LNCaP clone FGC (cell line): Measurements from ENCODE around the gene ZNF714.

Source experiments
- DNase-seq: peaks from one replicate; pipeline ENCODE4 v3.0.0-alpha.2; 2011; ENCODE audit warnings: low read depth
- H3K4me3 ChIP-seq: 2 replicates; pipeline ENCODE4 v1.5.1; 2011; ENCODE audit warnings: mild to moderate bottlenecking, low read depth, low read length, control low read depth
- CTCF ChIP-seq: IDR thresholded peaks from 2 replicates; pipeline ENCODE4 v1.5.1; 2012; ENCODE audit warnings: mild to moderate bottlenecking; ENCODE audit not compliant: control insufficient read depth, insufficient read depth; ENCODE audit errors: extremely low read depth

The ZNF714 gene

DNA sequence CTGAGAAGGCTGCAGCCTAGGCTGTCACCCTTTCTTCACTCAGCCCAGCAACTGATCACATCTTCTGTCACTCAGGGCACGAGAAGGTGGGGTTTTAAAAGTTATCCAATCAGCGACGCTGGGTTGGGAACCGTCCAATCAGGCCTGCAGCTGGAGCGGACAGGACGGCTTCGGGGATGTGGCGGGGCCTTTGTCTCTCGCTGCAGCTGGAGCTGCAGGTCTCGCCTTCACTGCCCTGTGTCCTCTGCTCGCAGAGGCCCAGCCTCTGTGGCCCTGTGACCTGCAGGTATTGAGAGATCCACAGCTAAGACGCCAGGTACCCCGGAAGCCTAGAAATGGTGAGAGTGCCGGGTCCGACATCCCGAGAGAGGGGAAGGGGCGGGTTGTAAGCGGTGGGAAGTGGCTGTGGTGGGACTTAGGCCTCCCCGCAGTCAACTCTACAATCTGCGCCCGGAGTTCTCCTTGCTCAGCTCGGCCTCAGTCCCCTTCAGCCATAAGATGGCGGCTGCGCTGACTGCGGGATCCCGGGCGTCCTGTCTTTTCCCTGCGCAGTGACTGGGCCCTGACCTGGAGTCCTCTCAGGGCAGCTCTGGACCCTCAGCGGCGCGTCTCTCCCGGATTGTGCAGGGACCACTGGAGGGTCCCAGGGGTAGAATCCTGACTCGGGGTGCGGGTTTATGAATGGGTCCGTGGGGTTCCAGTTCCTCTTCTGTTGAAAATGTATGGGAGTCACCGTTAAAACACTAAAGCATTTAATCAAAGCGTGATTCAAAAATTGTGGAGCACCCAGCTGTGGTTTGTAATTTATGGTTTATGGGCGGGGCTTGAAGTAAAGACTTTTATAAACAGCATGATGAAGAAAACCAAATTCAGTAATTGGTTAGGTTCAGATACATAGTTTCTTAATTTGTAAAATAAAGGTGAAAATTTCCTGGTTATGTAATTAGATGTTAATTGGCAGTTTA is at the start of gene ZNF714:
Gene ZNF714, plus strand, starts transcription at position 193 of the 965 bp plus-strand sequence. CDS start 16,066 bp downstream, outside the sequence.
- TF ChIP-seq CTCF = no peak
- H3K4me3 ChIP-seq = peak within 1 kb of the TSS; percentile 85
- DNase-seq = peak; percentile 96

DNA sequence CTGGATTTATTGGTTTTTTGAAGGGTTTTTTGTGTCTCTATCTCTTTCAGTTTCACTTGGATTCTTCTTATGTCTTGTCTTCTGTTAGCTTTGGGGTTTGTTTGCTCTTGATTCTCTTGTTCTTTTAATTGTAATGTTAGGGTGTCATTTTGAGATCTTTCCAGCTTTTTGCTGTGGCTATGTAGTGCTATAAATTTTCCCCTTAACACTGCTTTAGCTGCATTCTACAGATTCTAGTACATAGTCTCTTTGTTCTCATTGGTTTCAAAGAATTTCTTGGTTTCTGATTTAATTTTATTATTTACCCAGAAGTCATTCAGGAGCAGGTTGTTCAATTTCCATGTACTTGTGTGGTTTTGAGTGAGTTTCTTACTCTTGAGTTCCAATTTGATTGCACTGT is 37.0 kb upstream of the ZNF714 start:
- no peak overlapping the region for H3K4me3 ChIP-seq
- no peak for TF ChIP-seq CTCF
- DNase-seq = no peak

DNA sequence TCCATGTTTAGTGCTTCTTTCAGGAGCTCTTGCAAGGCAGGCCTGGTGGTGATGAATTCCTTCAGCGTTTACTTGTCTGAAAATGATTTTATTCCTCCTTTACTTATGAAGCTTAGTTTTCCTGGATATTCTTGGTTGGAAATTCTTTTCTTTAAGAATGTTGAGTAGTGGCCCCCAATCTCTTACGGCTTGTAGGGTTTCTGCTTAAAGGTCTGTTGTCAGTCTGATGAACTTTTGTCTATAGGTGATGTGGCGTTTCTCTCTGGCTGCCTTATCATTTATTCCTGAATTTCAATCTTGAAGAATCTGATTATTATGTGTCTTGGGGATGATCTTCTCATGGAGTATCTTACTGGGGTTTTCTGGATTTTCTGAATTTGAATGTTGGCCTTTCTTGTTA is 35.5 kb upstream of the ZNF714 start:
- no peak for DNase-seq
- TF ChIP-seq CTCF = no peak
- H3K4me3 ChIP-seq = no peak overlapping the region

GRCh38 chr19:21047716-21048115 is 34.3 kb upstream of the ZNF714 start:
- DNase-seq = no peak
- no peak overlapping the region for H3K4me3 ChIP-seq
- TF ChIP-seq CTCF = no peak

- no peak for DNase-seq
- no peak for TF ChIP-seq CTCF
- no peak overlapping the region for H3K4me3 ChIP-seq
These were observed 29.1 kb upstream of the ZNF714 start for GRCh38 chr19:21052902-21053301.

GRCh38 chr19:21065336-21065735 is 16.7 kb upstream of the ZNF714 start:
- no peak for TF ChIP-seq CTCF
- no peak for DNase-seq
- H3K4me3 ChIP-seq = no peak overlapping the region
